Esophagus muscularis mucosa (tissue), 4 donors: ENCODE results near the gene ROBO4.

Experiments used
- CTCF ChIP-seq, 3 experiments: fragments of 200-600 bp in 2 of 3; fragments of 450-650 bp in 1 of 3; sonication (generic) in 2 of 3; IDR thresholded peaks; one replicate each; pipeline ENCODE4 v1.5.1; 2017 to 2019; ENCODE audit warnings: antibody characterized with exemption in 3 of 3, mild to moderate bottlenecking in 2 of 3, moderate library complexity in 1 of 3
- EP300 ChIP-seq: sonication (generic); formaldehyde crosslinking; IDR thresholded peaks from one replicate; pipeline ENCODE4 v1.6.1; 2017; ENCODE audit warnings: antibody characterized with exemption
- POLR2A ChIP-seq: fragments of 450-650 bp; IDR thresholded peaks from one replicate; pipeline ENCODE4 v1.6.1; 2017; ENCODE audit warnings: antibody characterized with exemption, moderate library complexity, mild to moderate bottlenecking, low read depth
- POLR2AphosphoS5 ChIP-seq, 2 donors: sonication (generic); formaldehyde crosslinking; IDR thresholded peaks; one replicate each; pipeline ENCODE4 v1.6.1; 2017; ENCODE audit warnings: antibody characterized with exemption in 2 of 2

GRCh38 chr11:124846070-124846673 lies 51.5 kb downstream of the ROBO4 start:
- TF ChIP-seq CTCF (IDR thresholded peaks at IDR 0.05): no peak
- no peak for TF ChIP-seq POLR2A
- no peak for TF ChIP-seq POLR2AphosphoS5 (IDR thresholded peaks at IDR 0.05)
- no peak for TF ChIP-seq EP300
